Hepatocyte (in vitro differentiated cells): ENCODE results near the gene PRSS27.

Experiments used
- EZH2 ChIP-seq: fragments of 200-600 bp; sonication (generic); IDR thresholded peaks from 2 replicates; pipeline ENCODE4 v1.6.1; 2016; ENCODE audit warnings: antibody characterized with exemption, mild to moderate bottlenecking, borderline replicate concordance
- EZH2phosphoT487 ChIP-seq: fragments of 200-600 bp; sonication (generic); IDR thresholded peaks from one replicate; pipeline ENCODE4 v1.6.1; 2018; ENCODE audit warnings: antibody characterized with exemption, mild to moderate bottlenecking, low read depth, moderate library complexity; ENCODE audit not compliant: unreplicated experiment, severe bottlenecking

DNA sequence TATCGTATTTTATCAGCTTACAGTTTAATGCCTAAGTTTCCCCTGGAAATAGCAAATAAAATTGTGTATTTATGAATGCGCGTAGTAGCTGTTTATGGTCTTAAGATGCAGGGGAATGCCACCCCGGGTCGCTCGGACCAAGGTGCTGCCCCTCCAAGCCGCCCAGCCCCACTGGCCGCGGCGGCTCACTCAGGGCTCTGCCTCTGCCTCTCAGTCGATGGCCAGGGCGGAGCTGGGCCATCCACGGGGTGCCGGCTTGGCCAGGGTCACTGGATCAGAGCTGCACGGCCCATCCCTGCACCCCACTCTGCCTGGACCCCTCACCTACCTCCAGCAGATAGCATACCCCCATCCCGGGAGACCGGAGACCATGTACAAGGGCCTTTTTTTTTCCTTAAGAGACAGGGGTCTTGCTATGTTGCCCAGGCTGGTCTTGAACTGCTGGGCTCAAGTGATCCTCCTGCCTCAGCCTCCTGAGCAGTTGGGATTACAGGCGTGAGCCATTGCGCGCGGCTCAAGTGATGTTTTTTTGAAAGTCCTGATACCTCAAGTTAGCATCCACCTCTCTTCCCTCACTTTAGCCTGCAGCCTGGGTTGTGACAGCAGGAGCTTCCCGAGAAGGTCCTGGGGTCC is 11.0 kb downstream of the PRSS27 start:
- no peak for TF ChIP-seq EZH2
- no peak for TF ChIP-seq EZH2phosphoT487
